HS-27A (cell line): ENCODE measurements around the gene TCHHL1.

ENCODE experiments used
- DNase-seq: peaks from one replicate; pipeline ENCODE4 v3.0.0-alpha.2; 2012; ENCODE audit warnings: low read depth, missing footprints

Gene TCHHL1

DNA sequence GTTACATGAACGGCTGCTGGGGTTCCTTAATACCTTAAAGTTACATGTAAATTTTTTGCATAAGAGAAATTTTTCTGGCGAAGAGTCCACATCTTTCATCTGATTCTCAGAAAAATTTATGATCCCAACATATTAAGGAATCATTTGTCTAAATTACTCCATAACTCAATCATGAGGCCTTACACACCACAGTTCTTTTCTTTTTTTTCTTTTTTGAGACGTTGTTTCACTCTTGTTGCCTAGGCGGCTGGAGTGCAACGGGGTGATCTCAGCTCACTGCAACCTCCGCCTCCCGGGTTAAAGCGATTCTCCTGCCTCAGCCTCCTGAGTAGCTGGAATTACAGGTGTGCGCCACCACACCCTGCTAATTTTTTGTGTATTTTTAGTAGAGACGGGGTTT lies 50.0 kb downstream of the TCHHL1 start:
- DNase-seq = no peak

DNA sequence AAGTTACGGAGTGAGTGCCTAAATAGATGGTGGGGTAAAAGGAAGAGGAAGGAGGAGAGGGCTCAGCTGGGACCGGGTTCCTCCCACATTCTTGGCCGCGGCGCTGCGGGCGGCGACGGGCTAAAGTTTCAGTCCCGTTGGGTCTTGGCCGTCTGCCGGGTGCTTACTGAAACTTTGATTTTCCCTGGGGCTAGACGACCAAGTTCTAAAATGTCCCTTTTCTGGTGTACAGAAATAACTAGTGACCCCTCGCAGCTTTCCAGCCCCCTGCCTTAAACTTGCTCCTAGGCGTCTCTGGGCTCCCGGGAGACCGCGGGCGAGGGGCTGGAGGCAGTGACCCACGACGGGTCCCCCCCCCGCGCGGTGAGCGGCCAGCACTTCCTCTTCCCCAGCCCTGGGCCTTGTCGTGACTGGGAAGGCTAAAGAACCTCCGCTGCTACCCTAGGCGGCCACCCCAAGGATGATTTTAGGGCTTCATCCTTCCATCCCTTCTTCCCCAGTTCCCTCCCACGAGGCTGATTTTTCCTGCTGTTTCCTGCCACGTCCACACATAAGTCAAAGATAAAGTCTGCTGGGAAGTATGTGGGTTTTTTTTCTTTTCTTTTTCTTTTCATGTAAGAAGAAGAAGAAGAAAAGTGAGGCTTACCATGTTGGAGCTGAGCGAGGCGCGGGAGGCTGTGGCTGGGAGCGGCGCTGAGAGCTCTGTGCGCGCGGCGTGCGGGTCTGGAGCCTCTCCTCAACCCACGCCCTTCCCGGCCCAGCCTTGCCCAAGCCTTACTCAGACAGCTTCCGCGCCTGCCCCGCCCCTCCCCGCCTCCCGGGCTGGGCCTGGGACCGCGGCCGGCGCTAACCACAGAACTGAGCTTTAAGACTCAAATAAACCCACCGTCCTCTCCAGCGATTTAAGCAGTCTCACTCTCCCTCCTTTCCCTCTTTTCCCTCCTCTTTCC lies 52.3 kb downstream of the TCHHL1 start, which contains the start of gene S100A11:
TSS of gene S100A11 (minus strand) at position 738 of the 950 bp plus-strand sequence. CDS start at position 649, 89 bp downstream.
- DNase-seq = peak; percentile 52

DNA sequence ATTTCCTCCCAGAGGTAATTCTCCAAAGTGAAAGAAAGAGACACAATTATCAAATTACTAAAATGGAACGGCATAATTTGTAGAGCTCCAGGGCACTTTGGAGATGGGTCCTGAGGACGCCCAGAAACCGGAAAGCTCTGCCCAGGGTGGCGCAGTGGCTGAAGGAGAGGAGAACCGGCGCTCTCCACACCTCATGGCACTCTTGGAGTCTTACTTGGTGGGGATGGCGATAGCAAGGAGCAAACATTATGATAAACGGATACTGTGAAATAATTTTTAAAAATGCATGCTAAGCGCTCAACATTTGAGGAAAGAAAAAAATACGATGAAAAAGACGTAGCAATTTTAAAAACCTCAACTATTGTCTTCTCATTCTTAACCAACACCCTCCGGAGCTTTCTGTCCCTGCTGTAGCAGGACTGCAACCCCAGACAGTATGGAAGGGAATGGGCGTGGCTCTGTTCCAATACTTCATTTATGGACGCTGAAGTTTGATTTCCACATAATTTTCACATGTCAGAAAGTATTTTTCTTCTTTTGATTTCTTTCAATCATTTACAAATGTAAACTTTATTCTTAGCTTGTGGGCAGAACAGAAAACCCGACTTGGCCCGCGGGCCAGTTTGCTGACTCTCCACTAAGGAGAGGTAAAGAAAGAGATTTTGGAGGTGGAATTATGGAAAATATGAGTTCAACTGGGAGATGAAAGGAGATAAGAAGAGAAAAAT lies 53.2 kb downstream of the TCHHL1 start:
- DNase-seq = no peak

- peak; percentile 72 for DNase-seq
These were observed 54.0 kb downstream of the TCHHL1 start for GRCh38 chr1:152034654-152035538.

- no peak for DNase-seq
These were observed 54.6 kb downstream of the TCHHL1 start for GRCh38 chr1:152034324-152034653.
